Measurements from ENCODE around the gene SORL1-AS1.

The SORL1-AS1 gene

DNA sequence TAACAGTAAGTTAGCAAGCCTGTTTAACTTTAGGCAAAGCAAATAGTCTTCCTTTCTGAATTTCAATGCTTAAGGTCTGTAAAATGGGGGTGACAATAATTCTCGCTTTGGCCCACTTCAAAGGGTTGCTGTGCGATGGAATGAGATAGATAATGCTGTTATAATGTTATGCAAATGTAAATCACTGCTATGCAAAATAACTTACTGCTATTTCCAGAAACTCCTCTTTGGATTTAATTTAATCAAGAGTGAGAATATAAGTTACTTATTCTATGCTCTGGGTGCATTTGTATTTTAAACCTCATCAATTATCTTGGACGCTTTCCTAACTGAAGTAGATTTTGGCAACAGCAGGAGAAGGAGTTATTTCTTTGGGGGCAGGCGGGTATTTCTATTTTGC lies 4.8 kb downstream of the SORL1-AS1 start:
- DNase-seq (ENCODE audit: low read depth): no peak
- TF ChIP-seq, protein P1, sequence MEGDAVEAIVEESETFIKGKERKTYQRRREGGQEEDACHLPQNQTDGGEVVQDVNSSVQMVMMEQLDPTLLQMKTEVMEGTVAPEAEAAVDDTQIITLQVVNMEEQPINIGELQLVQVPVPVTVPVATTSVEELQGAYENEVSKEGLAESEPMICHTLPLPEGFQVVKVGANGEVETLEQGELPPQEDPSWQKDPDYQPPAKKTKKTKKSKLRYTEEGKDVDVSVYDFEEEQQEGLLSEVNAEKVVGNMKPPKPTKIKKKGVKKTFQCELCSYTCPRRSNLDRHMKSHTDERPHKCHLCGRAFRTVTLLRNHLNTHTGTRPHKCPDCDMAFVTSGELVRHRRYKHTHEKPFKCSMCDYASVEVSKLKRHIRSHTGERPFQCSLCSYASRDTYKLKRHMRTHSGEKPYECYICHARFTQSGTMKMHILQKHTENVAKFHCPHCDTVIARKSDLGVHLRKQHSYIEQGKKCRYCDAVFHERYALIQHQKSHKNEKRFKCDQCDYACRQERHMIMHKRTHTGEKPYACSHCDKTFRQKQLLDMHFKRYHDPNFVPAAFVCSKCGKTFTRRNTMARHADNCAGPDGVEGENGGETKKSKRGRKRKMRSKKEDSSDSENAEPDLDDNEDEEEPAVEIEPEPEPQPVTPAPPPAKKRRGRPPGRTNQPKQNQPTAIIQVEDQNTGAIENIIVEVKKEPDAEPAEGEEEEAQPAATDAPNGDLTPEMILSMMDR (IDR thresholded peaks at IDR 0.05; ENCODE audit: insufficient read depth, low read length): no peak
- H3K4me3 ChIP-seq (ENCODE audit: low read depth, low read length): no peak overlapping the region

DNA sequence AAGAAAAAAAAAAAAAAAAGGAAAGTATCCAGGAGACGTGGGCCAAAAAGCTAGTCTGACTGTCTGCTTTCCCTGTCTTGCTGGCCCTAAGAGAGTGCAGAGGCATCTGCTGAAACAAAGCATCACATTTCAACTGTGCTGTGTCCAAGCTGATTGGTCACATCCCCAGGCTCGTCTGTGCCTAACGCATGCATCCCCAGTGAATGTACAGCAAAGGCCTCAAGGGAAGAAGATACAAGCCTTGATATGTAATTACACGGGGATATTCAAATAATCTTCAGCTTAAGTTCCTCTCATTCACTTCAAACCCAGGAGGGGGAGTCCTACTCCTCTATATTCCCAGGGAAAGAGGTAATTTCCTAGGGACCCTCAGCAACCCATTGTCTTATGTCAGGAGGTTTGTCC lies 6.0 kb downstream of the SORL1-AS1 start:
- TF ChIP-seq, protein P1 (IDR thresholded peaks at IDR 0.05; ENCODE audit: insufficient read depth, low read length): peak; percentile 20
- H3K4me3 ChIP-seq (ENCODE audit: low read depth, low read length): no peak overlapping the region
- peak; percentile 21 for DNase-seq (ENCODE audit: low read depth)

DNA sequence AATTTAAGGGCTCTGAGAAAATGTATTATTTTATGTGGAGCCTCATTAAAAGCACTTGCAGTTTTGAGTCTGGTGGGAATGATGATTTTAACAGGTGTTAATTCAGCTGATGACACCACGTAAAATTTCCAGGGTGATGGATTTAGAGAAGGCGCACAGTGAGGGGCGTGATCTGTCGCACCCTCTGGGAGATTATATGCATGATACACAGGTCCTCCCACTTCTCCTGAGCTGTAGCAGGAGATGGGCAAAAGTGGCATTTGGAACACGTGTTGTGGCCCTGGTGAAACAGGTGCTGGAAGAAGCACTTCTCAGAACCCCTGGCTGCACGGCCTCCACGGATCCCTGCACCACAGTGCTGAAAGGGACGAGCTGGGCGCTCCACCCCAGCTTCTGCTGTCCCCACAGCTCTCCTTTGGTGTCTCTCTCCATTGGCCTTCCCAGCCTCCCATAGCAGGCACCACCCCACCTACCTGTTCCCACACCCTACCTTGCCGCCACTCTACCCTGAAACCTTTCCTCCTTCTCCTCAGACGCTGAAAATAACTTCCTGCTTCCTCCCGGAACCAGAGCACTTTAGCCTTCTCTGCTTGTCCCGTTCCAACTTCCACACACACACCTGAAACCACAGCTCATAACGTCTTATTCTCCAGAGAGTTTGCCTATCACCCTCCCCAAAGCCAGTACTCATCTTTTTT lies 7.5 kb downstream of the SORL1-AS1 start:
- DNase-seq (ENCODE audit: low read depth): no peak
- TF ChIP-seq, protein P1 (IDR thresholded peaks at IDR 0.05; ENCODE audit: insufficient read depth, low read length): no peak
- H3K4me3 ChIP-seq (ENCODE audit: low read depth, low read length): no peak overlapping the region

DNA sequence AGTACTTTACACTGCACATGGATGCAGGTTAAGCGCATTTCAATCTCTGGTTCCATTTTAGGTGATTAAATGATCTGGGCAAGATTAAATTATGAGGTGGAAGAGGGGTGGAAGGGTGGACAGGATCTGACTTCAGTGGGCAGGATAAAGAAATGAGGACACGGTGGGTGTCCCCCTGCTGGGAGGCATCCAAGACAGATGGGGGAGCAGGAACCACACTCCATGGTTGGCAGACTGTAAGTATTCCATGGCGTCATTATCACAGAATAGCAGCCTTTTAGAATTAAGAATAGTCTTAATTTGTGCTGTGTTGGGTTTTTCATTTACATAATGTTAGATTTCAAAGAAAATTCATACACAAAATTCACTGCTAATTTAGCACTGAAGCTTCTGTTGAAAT lies 8.2 kb downstream of the SORL1-AS1 start:
- DNase-seq (ENCODE audit: low read depth): no peak
- no peak overlapping the region for H3K4me3 ChIP-seq (ENCODE audit: low read depth, low read length)
- TF ChIP-seq, protein P1 (IDR thresholded peaks at IDR 0.05; ENCODE audit: insufficient read depth, low read length): no peak

DNA sequence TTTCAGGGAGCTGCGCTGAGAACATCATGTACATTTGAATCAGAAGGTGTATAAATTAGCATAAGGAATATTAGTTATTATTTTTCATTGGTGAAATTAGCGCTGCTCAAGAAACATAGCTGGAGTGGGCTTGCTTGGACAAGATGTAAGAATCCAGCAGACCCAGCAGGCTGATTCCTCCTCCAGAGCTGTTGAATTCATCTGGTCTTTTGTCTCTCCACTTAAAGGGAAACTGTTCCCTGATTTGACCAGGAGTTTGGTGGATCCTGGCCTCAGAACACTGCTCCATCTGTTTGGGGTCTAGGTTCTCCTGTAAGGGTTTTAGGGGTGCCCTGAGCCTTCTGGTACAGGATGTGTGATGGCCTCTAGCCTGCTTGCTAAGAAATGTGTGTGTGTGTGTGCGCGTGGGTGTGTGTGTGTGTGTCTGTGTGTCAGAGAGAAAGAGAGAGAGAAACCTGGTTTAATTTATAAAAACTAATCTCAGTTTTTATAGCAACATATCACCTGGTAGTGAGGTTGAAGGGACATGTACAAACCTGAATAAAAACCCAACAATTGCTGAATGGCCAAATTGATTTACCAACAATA lies 9.0 kb downstream of the SORL1-AS1 start:
- TF ChIP-seq, protein P1 (IDR thresholded peaks at IDR 0.05; ENCODE audit: insufficient read depth, low read length): no peak
- H3K4me3 ChIP-seq (ENCODE audit: low read depth, low read length): no peak overlapping the region
- no peak for DNase-seq (ENCODE audit: low read depth)

DNA sequence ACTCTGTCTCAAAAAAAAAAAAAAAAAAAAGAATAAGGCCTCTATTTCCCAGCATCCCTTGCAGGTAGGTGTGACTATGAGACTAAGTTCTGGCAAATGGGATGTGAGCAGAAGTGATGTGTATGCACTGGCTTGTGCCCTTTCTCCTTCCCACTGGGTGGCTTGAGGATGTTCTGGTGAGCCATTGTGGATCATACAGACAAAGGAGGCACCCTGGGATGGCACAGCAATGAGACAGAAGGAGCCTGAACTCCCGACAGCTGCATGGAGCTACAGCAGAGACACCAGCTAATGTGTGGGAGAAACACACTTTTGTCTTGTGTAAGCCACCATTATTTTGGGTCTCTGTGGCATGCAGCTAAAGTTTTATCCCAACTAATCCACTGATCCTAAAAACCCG lies 11.2 kb downstream of the SORL1-AS1 start:
- no peak overlapping the region for H3K4me3 ChIP-seq (ENCODE audit: low read depth, low read length)
- no peak for DNase-seq (ENCODE audit: low read depth)
- TF ChIP-seq, protein P1 (IDR thresholded peaks at IDR 0.05; ENCODE audit: insufficient read depth, low read length): no peak
